BLaER1 (cell line): ENCODE data around the gene UACA.

Experiments used
- H3K27ac ChIP-seq: shearing (Covaris generic); formaldehyde crosslinking; 2 replicates; pipeline ENCODE4 v1.8.1; 2022
- H3K27me3 ChIP-seq: shearing (Covaris generic); formaldehyde crosslinking; 2 replicates; pipeline ENCODE4 v1.8.1; 2022
- H3K36me3 ChIP-seq: shearing (Covaris generic); formaldehyde crosslinking; 2 replicates; pipeline ENCODE4 v1.8.1; 2022
- H3K4me1 ChIP-seq: shearing (Covaris generic); formaldehyde crosslinking; 2 replicates; pipeline ENCODE4 v1.8.1; 2022
- H3K4me2 ChIP-seq: shearing (Covaris generic); formaldehyde crosslinking; 2 replicates; pipeline ENCODE4 v1.8.1; 2022
- H3K4me3 ChIP-seq: shearing (Covaris generic); formaldehyde crosslinking; 2 replicates; pipeline ENCODE4 v1.8.1; 2022
- H3K9ac ChIP-seq: shearing (Covaris generic); formaldehyde crosslinking; 2 replicates; pipeline ENCODE4 v1.8.1; 2022
- H3K9me3 ChIP-seq: shearing (Covaris generic); formaldehyde crosslinking; 2 replicates; pipeline ENCODE4 v1.8.1; 2022
- H4K20me1 ChIP-seq: shearing (Covaris generic); formaldehyde crosslinking; 2 replicates; pipeline ENCODE4 v1.8.1; 2022
- Cebpa-rat ChIP-seq: shearing (Covaris generic); IDR thresholded peaks from 2 replicates; pipeline ENCODE4 v1.8.1; 2022

The UACA gene

GRCh38 chr15:70710714-70711113, 52.6 kb downstream of the UACA start:
- H3K9ac ChIP-seq = no peak overlapping the region
- no peak for TF ChIP-seq Cebpa-rat
- no peak overlapping the region for H3K27ac ChIP-seq
- H3K4me3 ChIP-seq = no peak overlapping the region
- no peaks in the 10 kb centered on the region for H3K36me3 ChIP-seq
- H3K27me3 ChIP-seq = no peaks in the 10 kb centered on the region
- 0 out of 2 replicates have a peak, but pooled peaks cover 6% of the 10 kb centered on the region for H3K9me3 ChIP-seq
- no peaks in the 10 kb centered on the region for H3K4me1 ChIP-seq
- H4K20me1 ChIP-seq = no peaks in the 10 kb centered on the region
- no peak overlapping the region for H3K4me2 ChIP-seq

- H3K4me1 ChIP-seq = peaks cover 17% of the 10 kb centered on the region
- H3K9ac ChIP-seq = no peak overlapping the region
- H3K27ac ChIP-seq = no peak overlapping the region
- TF ChIP-seq Cebpa-rat = no peak
- H4K20me1 ChIP-seq = no peaks in the 10 kb centered on the region
- H3K27me3 ChIP-seq = no peaks in the 10 kb centered on the region
- H3K9me3 ChIP-seq = 0 out of 2 replicates have a peak, but pooled peaks cover 6% of the 10 kb centered on the region
- no peak overlapping the region for H3K4me2 ChIP-seq
- no peak overlapping the region for H3K4me3 ChIP-seq
- no peaks in the 10 kb centered on the region for H3K36me3 ChIP-seq
Measured at GRCh38 chr15:70708839-70709238, 54.5 kb downstream of the UACA start.

DNA sequence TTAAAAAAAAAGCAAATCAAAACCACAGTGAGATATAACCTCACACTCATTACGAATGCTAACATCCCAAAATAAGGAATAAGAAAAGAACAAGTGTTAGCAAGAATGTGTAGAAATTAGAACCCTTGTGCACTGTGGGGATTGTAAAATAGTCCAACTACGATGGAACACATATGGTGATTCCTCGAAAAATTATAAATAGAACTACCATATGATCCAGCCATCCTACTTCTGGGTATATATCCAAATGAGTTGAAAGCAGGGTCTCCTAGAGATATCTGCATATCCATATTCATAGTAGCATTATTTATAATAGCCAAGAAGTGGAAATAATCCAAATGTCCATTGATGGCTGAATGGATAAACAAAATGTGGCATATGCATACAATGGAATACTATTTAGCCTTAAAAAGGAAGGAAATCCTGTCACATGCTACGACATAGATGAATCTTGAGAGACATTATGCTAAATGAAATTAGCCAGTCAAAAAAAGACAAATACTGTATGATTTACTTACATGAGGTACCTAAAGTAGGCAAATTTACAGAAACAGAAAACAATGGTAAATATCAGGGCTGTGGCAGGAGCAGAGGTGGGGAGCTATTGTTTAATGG, 55.6 kb downstream of the UACA start:
- Histone ChIP-seq H3K9me3 (0 out of 2 replicates have a peak, but pooled peaks cover 6% of the 10 kb centered on the region), H3K4me3 (no peak overlapping the region), H3K4me2 (no peak overlapping the region), H4K20me1 (no peaks in the 10 kb centered on the region), H3K27ac (no peak overlapping the region), H3K9ac (no peak overlapping the region), H3K27me3 (no peaks in the 10 kb centered on the region), H3K36me3 (no peaks in the 10 kb centered on the region), H3K4me1 (peaks cover 27% of the 10 kb centered on the region)
- no peak for TF ChIP-seq Cebpa-rat

- Histone ChIP-seq H4K20me1 (no peaks in the 10 kb centered on the region), H3K4me1 (peaks cover 27% of the 10 kb centered on the region), H3K36me3 (no peaks in the 10 kb centered on the region), H3K9ac (no peak overlapping the region), H3K9me3 (0 out of 2 replicates have a peak, but pooled peaks cover 6% of the 10 kb centered on the region), H3K4me3 (no peak overlapping the region), H3K27ac (no peak overlapping the region), H3K27me3 (no peaks in the 10 kb centered on the region), H3K4me2 (peak overlapping the region; percentile 52)
- TF ChIP-seq Cebpa-rat = no peak
Measured at GRCh38 chr15:70704731-70705130, 58.6 kb downstream of the UACA start.

DNA sequence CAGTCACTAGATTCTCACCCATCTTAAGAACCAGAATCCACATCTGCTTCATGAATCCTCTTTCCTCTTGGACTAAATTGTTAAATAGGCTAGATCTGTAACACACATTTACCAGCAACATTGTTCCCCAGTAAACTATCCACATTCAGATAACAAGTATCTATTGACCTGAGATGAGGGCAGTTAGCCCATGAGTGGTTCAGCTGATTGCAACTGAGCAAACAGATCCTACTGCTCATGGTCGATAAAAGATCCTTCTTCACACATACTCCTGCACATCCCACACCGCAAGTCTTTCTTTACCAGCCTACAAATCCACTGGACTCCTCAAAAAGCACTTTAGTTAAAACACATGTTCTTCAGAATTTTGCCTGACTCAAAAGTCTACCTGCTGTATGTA, 59.2 kb downstream of the UACA start:
- H3K9ac ChIP-seq = no peak overlapping the region
- no peaks in the 10 kb centered on the region for H4K20me1 ChIP-seq
- H3K4me1 ChIP-seq = peaks cover 27% of the 10 kb centered on the region
- TF ChIP-seq Cebpa-rat = no peak
- 0 out of 2 replicates have a peak, but pooled peaks cover 6% of the 10 kb centered on the region for H3K9me3 ChIP-seq
- H3K27ac ChIP-seq = no peak overlapping the region
- H3K27me3 ChIP-seq = no peaks in the 10 kb centered on the region
- no peaks in the 10 kb centered on the region for H3K36me3 ChIP-seq
- peak overlapping the region; percentile 52 for H3K4me2 ChIP-seq
- no peak overlapping the region for H3K4me3 ChIP-seq

DNA sequence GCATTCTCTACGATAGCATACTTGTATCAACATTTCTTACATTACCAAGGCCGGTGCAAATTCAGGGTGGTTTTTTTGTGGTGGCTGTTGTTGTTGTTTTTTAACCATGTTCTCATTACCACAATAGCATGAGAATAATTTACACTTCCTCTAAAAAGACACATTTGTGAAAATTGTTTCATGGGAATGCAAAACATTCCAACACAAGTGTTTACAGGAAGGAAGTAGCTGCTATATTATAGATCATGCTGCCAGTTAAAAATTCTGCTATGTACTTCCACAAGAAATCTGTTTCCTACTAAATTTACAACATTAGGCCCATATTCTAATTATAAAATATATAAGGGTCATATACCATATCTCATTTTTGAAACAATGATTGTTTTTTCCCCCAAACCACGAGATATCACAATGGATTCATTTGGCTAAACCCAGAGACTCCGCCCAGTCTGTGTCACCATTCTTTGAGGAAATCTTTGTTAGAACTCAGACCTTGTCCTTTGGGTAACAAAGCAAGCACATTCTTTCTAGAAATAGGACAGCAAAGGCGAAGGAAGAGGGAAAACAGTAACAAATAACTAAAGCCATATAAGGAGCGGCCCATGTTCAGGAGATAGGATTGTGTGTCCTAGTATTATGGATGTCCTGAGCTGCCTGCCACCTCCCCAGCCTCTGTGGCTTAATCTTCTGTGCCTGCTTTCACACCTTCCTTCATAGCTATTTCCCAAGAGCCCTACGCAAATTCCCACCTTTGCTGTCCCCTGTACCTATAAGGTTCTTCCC, 60.1 kb downstream of the UACA start:
- H3K9ac ChIP-seq = no peak overlapping the region
- H3K27ac ChIP-seq = no peak overlapping the region

DNA sequence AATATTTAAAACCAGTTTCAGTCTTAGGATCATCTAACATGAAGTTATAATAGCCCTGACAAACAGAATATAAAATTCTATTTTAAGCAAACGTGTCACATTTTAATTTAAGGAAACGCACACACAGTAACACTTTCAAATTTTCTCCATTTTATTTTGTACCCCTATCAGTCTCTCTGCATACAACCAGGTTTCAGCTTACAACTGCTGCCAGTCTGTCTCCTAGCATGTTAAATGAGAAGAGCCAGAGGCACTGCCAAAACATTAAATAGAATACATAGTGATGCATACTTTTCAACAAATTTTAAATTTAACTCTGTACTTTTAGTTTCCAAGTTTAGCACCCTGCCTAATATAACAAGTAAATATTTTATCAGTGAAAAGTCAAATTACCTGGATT, 60.8 kb downstream of the UACA start:
- Histone ChIP-seq H3K9ac (no peak overlapping the region), H3K4me1 (peaks cover 27% of the 10 kb centered on the region), H4K20me1 (no peaks in the 10 kb centered on the region), H3K9me3 (0 out of 2 replicates have a peak, but pooled peaks cover 6% of the 10 kb centered on the region), H3K4me3 (no peak overlapping the region), H3K27me3 (no peaks in the 10 kb centered on the region), H3K27ac (no peak overlapping the region), H3K36me3 (no peaks in the 10 kb centered on the region), H3K4me2 (no peak overlapping the region)
- no peak for TF ChIP-seq Cebpa-rat

More for the DNA sequence above, 60.1 kb downstream of the UACA start:
- Histone ChIP-seq H4K20me1 (no peaks in the 10 kb centered on the region), H3K36me3 (no peaks in the 10 kb centered on the region), H3K4me2 (0 out of 2 replicates have a peak overlapping the region, but pooled peaks have one; percentile 7), H3K27me3 (no peaks in the 10 kb centered on the region), H3K4me1 (peaks cover 27% of the 10 kb centered on the region), H3K9me3 (0 out of 2 replicates have a peak, but pooled peaks cover 6% of the 10 kb centered on the region), H3K4me3 (no peak overlapping the region)
- TF ChIP-seq Cebpa-rat = no peak

- Histone ChIP-seq H3K27ac (no peak overlapping the region), H4K20me1 (no peaks in the 10 kb centered on the region), H3K4me3 (no peak overlapping the region), H3K36me3 (no peaks in the 10 kb centered on the region), H3K4me1 (peaks cover 27% of the 10 kb centered on the region), H3K9me3 (0 out of 2 replicates have a peak, but pooled peaks cover 4% of the 10 kb centered on the region), H3K4me2 (no peak overlapping the region), H3K9ac (no peak overlapping the region), H3K27me3 (no peaks in the 10 kb centered on the region)
- TF ChIP-seq Cebpa-rat = no peak
Measured at GRCh38 chr15:70701891-70702568, 61.3 kb downstream of the UACA start.

DNA sequence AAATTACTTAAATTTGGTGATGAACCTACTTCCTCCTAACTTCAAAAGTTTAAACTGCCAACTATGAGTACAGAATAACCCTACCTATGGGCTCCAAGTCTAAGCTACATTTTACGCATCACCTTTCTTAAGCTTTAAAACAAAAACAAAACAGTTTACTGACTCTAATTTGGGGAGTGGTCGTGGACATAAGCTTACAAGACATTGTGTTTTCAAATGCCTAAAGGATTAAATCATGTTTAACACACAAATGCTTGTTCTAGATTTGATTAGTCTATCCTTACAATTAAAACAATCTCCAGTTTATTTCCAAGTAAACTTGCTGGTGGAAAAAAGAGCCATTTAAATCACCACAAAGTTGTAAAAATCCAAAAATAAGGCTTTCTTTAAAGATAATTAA, 62.2 kb downstream of the UACA start:
- Histone ChIP-seq H3K27ac (no peak overlapping the region), H3K4me1 (peaks cover 27% of the 10 kb centered on the region), H3K36me3 (no peaks in the 10 kb centered on the region), H3K9me3 (no peaks in the 10 kb centered on the region), H3K4me2 (no peak overlapping the region), H4K20me1 (no peaks in the 10 kb centered on the region), H3K4me3 (no peak overlapping the region), H3K27me3 (no peaks in the 10 kb centered on the region), H3K9ac (no peak overlapping the region)
- no peak for TF ChIP-seq Cebpa-rat

GRCh38 chr15:70699890-70700289, 63.5 kb downstream of the UACA start:
- Histone ChIP-seq H3K36me3 (no peaks in the 10 kb centered on the region), H3K4me3 (no peak overlapping the region), H3K4me2 (no peak overlapping the region), H3K4me1 (peaks cover 21% of the 10 kb centered on the region), H3K9ac (no peak overlapping the region), H3K9me3 (no peaks in the 10 kb centered on the region), H3K27me3 (no peaks in the 10 kb centered on the region), H3K27ac (no peak overlapping the region), H4K20me1 (no peaks in the 10 kb centered on the region)
- TF ChIP-seq Cebpa-rat = no peak
